Stomach (tissue), 4 donors: ENCODE measurements around the gene TRNP1.

Experiments used
- POLR2A ChIP-seq, 4 donors: fragments of 450-650 bp; IDR thresholded peaks; one replicate each; pipeline ENCODE4 v1.6.1; 2016; ENCODE audit warnings: antibody characterized with exemption in 4 of 4, control low read depth in 2 of 4, mild to moderate bottlenecking in 1 of 4, moderate library complexity in 1 of 4
- POLR2AphosphoS5 ChIP-seq, 3 donors: sonication (generic); formaldehyde crosslinking; IDR thresholded peaks; one replicate each; pipeline ENCODE4 v1.6.1; 2016; ENCODE audit warnings: antibody characterized with exemption in 3 of 3
- TF ChIP-seq, protein P1 (sequence below), 7 experiments: fragments of 450-650 bp in 4 of 7; fragments of 200-600 bp in 3 of 7; sonication (generic) in 3 of 7; IDR thresholded peaks; one replicate each; pipeline ENCODE4 v1.5.1; 2016 to 2019; ENCODE audit warnings: antibody characterized with exemption in 7 of 7, control low read depth in 2 of 7, mild to moderate bottlenecking in 1 of 7

DNA sequence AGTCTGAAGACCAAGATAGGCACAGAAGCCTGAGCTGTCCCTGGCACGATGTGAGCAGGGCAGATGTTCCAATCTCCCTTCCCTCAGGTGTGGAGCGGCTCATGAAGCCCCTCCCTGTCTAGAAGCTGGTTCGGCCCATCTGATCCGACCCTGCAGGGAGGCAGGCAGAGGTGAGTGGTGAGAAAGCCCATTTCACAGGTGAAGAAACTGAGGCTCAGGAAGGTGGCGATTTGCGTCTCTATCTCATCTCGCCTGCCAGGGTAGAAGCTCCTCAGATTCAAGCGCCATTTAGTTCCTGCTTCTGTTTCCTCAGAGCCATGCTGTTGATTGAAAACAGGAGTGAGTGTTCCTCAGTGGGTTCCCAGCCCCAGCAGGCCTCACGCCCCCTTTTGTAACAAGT lies 36.0 kb downstream of the TRNP1 start:
- TF ChIP-seq, protein P1, sequence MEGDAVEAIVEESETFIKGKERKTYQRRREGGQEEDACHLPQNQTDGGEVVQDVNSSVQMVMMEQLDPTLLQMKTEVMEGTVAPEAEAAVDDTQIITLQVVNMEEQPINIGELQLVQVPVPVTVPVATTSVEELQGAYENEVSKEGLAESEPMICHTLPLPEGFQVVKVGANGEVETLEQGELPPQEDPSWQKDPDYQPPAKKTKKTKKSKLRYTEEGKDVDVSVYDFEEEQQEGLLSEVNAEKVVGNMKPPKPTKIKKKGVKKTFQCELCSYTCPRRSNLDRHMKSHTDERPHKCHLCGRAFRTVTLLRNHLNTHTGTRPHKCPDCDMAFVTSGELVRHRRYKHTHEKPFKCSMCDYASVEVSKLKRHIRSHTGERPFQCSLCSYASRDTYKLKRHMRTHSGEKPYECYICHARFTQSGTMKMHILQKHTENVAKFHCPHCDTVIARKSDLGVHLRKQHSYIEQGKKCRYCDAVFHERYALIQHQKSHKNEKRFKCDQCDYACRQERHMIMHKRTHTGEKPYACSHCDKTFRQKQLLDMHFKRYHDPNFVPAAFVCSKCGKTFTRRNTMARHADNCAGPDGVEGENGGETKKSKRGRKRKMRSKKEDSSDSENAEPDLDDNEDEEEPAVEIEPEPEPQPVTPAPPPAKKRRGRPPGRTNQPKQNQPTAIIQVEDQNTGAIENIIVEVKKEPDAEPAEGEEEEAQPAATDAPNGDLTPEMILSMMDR (IDR thresholded peaks at IDR 0.05): no peak
- TF ChIP-seq POLR2A (IDR thresholded peaks at IDR 0.05) (no peak), POLR2AphosphoS5 (IDR thresholded peaks at IDR 0.05) (no peak)
